NCI-H2196 treated with DMSO at 0.1 percent for 48 hours (cell line): Measurements from ENCODE around the gene SUPT5H.
"Not testable (repeated sequence)": the region's sequence is repeated elsewhere in the genome, so short reads cannot be mapped to it uniquely, and the experiment has no call there.

ENCODE experiments used
- DNase-seq: peaks from one replicate; lab custom pipeline; 2025; ENCODE audit not compliant: unreplicated experiment; lab: John Stamatoyannopoulos, UW

Gene SUPT5H

DNA sequence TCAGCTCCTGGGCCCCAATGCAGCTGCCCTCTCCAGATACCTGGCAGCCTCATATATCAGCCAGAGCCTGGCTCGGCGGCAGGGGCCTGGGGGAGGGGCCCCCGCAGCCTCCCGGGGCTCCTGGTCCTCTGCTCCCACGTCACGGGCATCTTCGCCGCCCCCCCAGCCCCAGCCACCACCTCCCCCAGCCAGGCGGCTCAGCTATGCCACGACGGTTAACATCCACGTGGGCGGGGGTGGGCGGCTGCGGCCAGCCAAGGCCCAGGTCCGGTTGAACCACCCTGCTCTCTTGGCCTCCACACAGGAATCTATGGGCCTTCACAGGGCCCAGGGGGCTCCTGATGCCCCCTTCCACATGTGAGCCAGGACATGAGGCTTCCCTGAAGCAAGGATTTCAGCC, 20.4 kb upstream of the SUPT5H start:
- no peak for DNase-seq

DNA sequence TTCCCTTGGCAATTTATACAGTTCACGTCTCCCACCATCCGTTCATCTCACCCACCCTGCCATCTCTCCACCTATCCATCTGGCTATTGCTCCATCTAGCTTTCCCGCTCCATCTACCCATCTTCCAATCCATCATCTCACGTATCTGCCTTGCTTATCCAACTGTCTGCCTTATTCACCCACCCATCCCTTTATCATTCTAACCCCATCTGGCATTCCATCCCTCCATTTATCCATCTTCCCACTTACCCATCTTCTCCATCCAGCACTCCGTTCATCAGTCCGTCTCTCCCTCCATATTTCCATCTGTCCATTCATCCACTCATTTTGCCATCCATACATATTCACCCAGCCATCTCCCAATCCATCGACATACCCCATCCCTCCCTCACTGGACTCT, 19.6 kb upstream of the SUPT5H start:
- no peak for DNase-seq

DNA sequence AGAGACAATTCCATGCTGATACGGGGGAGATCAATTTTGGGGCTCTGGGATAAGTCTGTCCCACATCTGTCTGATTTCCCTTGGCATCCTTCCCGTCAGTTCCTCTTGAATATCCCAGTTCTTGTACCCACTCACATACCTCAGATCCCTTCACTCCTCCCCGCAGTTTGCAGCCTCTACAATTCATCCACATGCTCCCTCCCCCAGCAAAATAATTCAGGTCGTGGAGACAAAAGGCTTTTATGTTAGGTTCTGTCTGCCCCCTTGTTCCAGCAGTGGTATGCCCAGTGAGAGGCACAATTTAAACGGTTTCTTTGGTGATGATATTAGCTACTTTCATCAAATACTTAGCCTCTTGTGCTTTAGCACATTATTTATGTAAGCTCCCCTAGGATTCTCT, 19.2 kb upstream of the SUPT5H start:
- DNase-seq = no peak

DNA sequence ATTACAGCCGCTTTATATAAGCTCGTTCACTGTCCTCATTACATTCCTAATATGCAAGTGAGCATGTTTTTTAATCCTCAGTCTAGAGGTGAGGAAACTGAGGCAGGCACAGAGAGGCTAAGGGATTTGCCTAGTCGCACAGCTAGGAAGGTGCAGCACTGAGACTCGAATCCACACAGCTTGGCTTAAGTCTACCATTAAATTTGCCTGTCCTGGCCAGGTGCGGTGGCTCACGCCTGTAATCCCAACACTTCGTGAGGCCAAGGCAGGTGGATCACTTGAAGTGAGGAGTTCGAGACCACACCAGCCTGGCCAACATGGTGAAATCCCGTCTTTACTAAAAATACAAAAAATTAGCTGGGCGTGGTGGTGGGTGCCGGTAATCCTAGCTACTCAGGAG, 17.7 kb upstream of the SUPT5H start:
- no peak for DNase-seq

DNA sequence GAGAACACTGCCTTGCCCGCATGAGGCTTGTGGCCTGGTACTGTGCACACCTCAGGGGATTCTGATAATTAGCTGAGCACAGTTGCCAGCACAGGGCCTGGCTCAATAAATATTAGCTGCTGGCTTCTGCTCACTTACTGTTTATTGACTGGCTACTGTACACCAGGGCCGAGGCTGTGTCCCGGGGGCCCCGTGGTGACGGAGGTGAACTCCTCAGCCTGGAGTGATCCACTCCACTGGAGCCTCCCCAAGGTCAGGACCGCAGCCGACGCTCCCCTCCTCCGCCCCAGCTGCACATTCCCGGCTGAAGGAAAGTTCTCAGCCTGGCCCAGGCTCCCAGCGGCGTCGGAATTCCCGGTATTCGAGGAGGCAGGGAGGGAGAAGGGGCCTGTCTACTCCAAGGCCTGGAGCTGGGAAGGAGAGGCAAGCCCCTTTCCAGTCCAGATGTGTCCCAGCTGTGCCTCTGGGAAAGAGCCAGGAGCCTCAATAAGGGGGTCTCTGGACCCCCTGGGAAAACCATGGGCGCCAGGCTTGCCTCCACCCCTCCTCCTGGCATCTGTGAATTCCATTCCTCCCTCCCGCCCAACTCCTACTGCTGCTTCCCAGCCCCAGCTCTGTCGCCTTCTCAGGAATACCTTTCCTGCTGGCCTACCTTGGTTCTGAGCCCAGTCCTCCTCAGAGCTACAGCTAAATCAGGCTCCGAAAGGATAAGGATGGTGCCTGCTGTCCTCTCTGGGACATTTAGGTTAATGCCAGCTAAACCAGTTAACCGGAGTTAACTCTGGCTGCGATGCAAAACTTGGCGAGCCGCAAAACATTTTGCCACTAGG, 16.9 kb upstream of the SUPT5H start:
- no peak for DNase-seq

DNA sequence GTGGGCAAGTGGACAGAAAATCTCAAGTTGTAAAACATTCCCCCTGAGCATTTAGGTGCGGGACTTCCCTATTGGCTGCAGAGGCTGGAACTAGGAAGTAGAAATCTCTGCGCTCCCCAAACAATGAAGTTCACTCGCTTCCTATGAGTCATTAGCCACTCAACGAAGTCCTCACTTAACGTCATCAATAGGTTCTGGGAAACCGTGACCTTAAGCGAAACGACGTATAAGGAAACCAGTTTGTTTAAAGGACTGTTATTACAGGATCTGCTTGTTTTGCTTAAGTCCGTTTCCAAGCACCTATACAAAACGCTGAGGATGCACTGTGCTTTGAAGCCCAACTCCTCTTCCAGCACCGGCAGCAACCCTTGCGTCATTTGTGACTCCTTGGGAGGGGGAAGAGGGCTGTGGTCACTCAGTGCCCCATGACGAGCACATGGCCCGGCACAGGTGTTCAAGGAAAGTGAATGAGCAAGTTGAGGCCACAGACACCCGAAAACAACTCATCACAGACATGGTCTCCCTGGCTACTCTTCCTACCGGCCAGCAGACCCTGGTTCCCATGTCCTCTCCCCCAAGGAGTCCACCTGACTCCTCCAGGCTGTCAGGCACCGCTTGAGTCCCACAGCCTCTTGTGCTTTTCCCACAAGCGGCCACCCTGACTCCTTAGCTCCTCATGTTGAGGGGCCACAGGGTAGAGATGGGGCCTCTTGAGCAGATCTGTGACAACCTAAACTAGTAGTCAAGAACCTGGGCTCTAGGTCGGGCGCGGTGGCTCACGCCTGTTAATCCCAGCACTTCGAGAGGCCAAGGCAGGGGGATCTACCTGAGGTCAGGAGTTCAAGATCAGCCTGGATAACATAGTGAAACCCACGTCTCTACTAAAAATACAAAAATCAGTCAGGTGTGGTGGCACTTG, 14.4 kb upstream of the SUPT5H start:
- DNase-seq = no peak

DNA sequence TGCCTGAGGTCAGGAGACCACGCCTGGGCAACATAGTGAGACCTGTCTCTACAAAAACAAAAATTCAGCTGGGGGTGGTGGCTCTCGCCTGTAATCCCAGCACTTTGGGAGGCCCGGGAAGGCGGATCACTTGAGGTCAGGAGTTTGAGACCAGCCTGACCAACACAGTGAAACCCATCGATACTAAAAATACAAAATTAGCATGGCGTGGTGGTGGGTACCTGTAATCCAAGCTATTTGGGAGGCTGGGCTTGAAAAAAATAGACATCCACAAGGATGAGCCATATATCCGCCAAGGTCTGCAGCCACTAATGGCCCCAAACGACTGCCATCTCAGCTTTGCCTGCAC, 12.7 kb upstream of the SUPT5H start:
- DNase-seq = no peak

DNA sequence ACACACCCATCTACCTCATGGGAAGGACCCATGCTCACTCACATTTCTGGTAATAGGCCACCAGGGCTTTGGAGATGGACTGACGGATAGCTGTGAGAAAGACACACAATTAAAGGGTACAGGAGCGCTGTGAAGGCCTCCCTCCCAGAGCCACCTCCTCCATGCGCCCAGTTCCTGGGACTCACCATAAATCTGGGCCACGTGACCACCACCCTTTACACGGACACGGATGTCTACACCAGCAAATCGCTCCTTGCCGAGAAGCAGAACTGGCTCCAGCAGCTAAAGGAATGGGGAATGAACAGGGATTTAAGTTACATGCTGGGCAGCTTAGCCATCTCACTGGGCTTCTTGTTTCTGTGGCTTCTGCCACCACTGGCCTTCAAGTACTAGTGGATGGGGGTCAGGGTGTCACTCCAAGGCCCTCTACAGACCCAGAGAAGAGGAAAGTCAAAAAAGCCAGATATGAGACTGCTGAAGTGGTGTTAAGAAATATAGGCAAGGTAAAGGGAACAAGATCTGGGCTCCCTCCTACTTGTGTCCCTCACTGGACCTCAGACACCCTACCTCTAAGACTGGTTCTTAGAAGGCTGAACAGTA, 11.8 kb upstream of the SUPT5H start:
- no peak for DNase-seq

DNA sequence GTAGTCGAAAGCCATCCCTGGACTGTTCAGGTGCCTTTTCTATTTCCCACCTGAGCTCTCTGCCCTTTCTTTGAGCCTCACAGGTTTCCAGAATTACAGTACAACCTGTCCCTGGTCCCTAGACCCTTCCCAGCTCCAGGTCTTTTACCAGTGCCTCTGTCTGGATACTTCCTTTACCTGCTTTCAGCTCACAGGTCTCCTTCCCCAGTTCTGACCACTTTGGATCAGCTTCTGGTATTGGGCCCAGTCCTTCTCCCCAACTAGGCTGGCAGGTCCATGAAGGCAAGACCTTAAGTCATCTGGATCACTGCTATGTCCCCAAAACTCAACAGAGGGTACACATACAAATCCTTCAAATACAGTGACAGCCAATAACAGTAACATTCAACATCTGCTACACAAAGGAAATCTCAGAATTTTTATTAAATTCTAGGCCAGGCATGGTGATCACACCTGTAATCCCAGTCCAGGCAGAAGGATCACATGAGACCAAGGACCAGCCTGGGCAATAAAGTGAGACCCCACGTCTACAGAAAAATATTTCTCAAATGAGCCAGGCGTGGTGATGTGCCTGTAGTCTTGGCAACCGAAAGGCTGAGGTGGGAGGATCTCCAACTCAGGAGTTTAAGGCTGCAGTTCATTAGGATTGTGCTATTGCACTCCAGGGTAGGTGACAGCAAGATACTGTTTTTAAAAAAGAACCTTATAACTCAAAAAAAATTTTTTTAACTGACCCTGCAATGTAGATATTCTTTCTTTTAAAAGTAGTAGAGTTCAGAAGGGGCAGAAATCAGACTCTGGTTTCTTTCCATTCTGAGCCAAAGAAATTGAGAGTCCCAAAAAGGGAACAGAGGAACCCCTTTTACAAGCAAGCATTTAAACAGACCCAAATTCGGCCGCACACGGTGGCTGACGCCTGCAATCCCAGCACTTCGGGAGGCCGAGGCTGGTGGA, 11.0 kb upstream of the SUPT5H start:
- DNase-seq = no peak

DNA sequence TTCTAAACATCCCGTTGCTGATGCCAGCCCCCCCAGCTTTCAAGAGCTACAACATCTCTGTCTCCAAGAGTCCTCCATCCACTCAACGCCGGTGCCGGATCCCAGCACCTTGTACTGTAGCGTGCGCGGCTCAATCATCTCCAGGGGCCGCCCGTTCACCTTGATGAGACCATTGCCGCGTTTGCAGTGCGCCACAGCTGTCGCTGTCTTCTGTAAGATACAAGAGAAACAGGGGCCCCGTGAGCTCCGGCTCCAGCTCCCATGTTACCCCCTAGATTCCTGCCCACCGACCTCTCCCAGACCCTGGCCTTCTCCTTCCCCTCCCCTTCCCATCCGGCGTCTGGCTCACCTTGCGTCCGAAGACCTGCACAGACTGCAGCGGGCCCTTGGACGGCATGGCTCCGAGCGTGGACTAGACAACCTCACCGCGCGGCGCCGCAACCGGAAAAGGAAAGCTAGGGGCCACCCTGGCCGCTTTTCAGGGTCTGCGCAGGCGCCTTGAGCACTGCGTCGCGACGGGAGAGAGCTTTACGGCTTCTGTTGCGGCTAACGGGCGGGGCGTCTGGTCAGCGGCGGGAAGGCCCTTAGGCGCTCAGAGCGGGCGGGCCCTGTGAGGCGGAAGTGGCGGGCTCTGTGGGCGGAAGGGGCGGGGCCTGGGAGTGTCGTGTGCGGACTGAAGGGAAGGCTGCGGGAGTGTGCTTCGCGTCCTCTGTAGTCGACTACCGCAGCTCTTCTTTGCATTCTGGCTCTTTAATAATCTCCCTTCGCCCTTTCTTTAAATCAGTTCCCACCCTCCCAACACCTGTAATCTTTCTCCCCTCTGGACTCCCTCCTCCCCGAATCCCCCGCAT, 9.7 kb upstream of the SUPT5H start, which contains the start of gene RPS16:
Gene RPS16, minus strand, starts transcription at position 451 of the 851 bp plus-strand sequence. Its CDS starts 54 bp downstream, at position 397.
- DNase-seq = peak; percentile 97

DNA sequence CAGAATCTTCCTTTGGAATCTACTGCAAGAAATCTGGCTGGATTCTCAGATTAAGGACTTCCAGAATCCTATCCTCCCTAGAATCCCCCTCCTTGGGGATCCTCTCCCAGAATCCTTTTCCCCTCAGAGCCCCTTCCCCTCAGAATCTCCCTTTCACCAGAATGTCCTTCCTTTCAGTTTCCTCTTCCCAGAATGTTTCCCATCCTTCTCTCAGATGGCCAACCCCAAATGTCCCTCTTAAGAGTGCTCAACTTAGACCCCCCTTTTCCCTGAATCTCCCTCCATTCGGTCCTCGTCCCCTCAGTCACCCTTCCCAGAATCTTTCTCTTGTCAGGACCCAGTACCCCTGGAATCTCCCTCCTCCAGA, 9.0 kb upstream of the SUPT5H start:
- DNase-seq = no peak

DNA sequence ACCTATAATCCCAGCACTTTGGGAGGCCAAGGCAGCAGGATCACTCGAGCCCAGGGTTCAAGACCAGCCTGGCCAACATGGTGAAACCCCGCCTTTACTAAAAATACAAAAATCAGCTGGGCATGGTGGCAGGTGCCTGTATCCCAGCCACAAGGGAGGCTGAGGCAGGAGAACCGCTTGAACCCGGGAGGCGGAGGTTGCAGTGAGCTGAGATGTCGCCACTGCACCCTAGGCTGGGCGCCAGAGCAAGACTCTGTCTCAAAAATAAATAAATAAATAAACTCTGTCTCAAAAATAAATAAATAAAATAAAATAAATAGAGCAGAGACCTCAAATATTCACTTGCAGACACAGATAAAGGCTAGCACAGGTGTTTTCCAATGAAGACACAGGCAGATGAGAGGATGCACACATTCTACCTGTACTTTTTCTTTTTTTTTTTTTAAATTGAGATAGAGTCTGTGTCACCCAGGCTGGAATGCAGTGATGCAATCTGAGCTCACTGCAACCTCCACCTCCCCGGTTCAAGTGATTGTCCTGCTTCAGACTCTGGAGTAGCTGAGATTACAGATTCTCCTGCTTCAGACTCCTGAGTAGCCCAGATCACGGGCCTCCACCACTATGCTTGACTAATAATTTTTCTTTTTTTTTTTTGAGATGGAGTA, 7.0 kb upstream of the SUPT5H start:
- no peak for DNase-seq

DNA sequence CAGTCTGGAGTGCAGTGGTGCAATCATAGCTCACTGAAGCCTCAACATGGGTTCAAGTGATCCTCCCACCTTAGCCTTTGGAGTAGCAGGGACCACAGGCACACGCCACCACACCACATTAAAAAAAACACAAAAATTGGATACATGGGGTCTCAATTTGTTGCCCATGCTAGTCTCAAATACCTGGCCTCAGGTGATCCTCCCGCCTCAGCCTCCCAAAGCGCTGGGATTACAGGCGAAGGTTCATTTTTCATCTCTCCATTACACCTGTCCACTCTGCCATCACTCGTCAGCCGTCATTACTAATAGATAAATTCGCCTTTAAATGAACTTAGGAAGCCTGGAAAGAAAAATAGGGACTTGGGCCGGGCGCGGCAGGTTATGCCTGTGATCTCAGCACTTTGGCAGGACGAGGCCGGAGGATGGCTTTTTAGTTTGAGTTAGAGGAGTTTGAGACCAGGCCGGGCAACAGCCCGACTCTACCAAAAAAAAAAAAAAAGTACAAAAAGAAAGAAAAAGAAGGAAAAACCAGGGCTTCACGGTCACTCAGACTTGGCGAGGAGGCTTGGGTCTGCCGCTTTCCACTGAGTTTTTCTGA, 685 bp upstream of the SUPT5H start:
- DNase-seq = no peak

DNA sequence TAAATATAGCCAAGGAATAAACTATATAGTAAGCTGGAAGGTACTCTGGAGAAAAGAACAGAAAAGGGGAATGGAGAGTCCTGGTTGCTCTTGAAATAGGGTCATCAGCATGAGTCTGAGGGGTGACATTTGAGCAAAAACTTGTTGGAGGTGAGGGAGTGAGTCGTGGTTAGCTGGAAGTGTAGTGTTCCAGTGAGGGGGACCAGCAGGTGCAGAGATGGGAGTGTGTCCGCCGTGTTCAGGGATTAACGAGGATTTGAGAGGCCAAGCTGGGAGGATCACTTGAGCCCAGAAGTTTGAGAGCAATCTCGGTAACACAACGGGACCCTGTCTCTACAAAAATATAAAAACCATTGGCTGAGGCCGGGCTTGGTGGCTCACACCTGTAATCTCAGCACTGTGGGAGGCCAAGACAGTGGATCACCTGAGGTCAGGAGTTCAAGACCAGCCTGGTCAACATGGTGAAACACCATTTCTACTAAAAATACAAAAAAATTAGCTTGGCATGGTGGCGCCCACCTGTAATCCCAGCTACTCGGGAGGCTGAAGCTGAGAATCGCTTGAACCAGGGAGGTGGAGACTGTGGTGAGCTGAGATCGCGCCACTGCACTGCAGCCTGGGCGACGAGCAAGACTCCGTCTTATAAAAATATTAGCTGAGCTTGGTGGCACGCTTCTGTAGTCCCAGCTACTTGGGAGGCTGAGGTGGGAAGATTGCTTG, 1.1 kb downstream of the SUPT5H start:
- no peak for DNase-seq

DNA sequence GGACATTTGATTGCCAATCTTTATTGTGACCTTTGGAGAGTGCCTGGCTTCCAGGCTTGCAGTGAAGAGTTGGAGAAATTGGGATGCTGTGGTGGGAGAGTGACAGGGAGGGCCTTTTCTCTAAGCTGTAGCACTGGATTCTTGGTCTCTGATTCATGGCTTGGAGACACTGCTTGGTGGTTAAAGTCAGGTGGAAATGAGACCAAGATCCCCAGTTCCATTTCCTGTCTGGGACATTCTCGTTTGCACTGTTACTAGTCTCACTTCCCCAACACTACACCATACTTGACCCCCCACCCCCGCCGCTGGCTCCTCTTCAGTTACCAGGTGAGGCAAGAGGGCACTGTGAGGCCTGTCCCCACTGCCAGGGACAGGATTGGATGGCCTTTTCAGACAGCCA, 2.9 kb downstream of the SUPT5H start:
- no peak for DNase-seq

DNA sequence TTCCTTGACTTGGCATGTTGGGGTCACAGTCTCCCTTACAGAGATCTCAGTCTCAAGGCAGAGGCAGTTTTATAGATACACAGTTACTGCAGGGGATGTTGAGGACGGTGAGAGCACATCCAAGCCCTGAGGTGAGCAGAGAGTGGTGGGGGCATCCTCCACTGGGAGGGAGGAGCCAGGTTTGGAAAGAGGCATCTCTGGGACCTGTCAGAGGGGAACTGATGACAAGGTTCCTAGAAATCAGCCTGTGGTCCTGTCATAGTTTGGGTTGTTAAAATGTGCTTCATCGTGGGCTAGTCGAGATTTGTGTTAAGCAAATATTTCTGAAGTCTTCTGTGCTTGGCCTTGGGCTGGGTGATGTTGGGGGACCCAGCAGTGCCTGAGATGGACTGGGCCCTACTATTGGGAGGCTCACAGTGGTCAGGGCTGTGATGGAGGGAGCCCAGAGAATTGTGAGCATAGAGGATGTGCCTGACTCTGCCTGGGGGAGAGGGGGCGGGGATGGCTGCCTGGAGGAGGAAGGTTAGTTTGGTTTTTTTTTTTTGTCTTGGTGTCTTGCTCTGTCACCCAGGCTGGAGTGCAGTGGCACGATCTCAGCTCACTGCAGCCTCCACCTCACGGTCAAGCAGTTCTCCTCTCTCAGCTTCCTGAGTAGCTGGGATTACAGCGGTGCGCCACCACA, 3.9 kb downstream of the SUPT5H start:
- no peak for DNase-seq

DNA sequence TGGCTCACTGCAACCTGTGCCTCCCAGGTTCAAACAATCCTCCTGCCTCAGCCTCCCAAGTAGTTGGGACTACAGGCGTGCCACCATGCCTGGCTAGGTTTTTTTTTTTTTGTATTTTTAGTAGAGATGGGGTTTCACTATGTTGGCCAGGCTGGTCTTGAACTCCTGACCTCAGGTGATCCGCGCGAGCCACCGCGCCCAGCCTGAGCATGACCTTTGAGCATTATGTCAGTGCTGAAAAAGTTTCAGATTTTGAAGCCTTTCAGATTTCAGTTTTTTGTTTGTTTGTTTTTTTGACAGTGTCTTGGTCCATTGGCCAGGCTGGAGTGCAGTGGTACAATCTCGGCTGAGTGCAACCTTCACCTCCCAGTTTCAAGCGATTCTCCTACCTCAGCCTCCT, 5.9 kb downstream of the SUPT5H start:
- not testable (repeated sequence) for DNase-seq

DNA sequence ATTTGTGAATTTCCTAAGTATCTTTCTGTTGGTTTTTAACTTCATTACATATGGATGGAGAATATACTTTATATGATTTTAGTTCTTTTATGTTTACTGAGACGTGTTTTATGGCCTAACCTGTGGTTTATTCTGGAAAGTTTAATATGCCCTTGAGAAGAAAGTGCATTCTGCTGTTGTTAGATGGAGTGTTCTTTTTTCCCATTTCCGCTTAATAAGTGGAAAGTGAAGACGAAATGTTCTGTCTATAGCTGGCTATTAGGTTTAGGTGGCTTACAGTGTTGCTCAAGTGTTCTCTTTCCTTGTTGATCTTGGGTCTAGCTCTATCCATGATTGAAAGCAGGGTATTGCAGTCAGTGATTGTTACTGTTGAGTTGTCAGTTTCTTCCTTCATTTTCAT, 18.0 kb downstream of the SUPT5H start:
- no peak for DNase-seq
